ENCODE data around the gene MEIOSIN. TPM values are rescaled to one million over a fixed set of nuclear protein-coding genes. Genes with fewer than 3 reads are reported as not detected.

Gene MEIOSIN
- total and polyA plus RNA-seq, 9 of the 15 experiments (the other 6 are each of a cell fraction or from before 2014, with no cell fraction given) = 0.06 to 2.0 (median 0.76) TPM

GRCh38 chr19:45792470-45793177 lies 59.4 kb downstream of the MEIOSIN start, which contains the start of gene DMWD (continued):
- TF ChIP-seq ZMIZ1 (IDR thresholded peaks at IDR 0.05; ENCODE audit: low read depth in 2 of 2, low read length in 2 of 2) (no peak), ARNT (IDR thresholded peaks at IDR 0.05) (no peak), HOMEZ (CRISPR knock-in tag; IDR thresholded peaks at IDR 0.05) (no peak), YY1 (IDR thresholded peaks at IDR 0.05; ENCODE audit: borderline replicate concordance in 1 of 3, control insufficient read depth in 1 of 3, extremely low read depth in 1 of 3, insufficient read depth in 3 of 3, insufficient read length in 1 of 3, insufficient replicate concordance in 2 of 3, low read depth in 1 of 3, low read length in 2 of 3) (peak; percentile 75 to 97 (median 93)), CBFA2T3 (IDR thresholded peaks at IDR 0.05) (no peak), PHTF2 (CRISPR knock-in tag; IDR thresholded peaks at IDR 0.05) (no peak), ZNF23 (CRISPR knock-in tag; IDR thresholded peaks at IDR 0.05) (no peak), BCLAF1 (IDR thresholded peaks at IDR 0.05; ENCODE audit: borderline replicate concordance in 1 of 2, control insufficient read depth in 1 of 2, low read depth in 2 of 2, low read length in 1 of 2) (no peak), ZNF124 (CRISPR knock-in tag; IDR thresholded peaks at IDR 0.05) (no peak), EHMT2 (IDR thresholded peaks at IDR 0.05) (no peak), KDM2B (CRISPR knock-in tag; IDR thresholded peaks at IDR 0.05) (no peak)
